ENCODE results near the gene ITPRID2.

- no peak for TF ChIP-seq CTCF (IDR thresholded peaks at IDR 0.05 in 4 of 5, conservative IDR thresholded peaks at IDR 0.05 in 1 of 5)
- no peak for TF ChIP-seq POLR2A (IDR thresholded peaks at IDR 0.05)
These were observed 1.3 kb upstream of the ITPRID2 start for GRCh38 chr2:181890271-181890670.
